ENCODE results near the gene MBNL2. TPM values are rescaled to one million over a fixed set of nuclear protein-coding genes. Genes with fewer than 3 reads are reported as not detected.

Gene MBNL2
- polyA plus RNA-seq, result 10 to 100 TPM; 12.1 to 31.2 (median 13.2) TPM
- long read RNA-seq, donor 1, result 0 reads
- long read RNA-seq, donor 2, full-length matches to known transcripts, result 1 of 1 reads
- long read RNA-seq, donor 2, partial matches to known transcripts, result 0 of 1 reads
- long read RNA-seq, donor 2, other reads (novel, unspliced or antisense), result 0 of 1 reads
- long read RNA-seq, donor 3, full-length matches to known transcripts, result 2 of 2 reads
- long read RNA-seq, donor 3, partial matches to known transcripts, result 0 of 2 reads
- long read RNA-seq, donor 3, other reads (novel, unspliced or antisense), result 0 of 2 reads
- long read RNA-seq, donor 4, result 0 reads
- long read RNA-seq, donor 5, full-length matches to known transcripts, result 1 of 1 reads
- long read RNA-seq, donor 5, partial matches to known transcripts, result 0 of 1 reads
- long read RNA-seq, donor 5, other reads (novel, unspliced or antisense), result 0 of 1 reads
- long read RNA-seq, donor 6, full-length matches to known transcripts, result 2 of 2 reads
- long read RNA-seq, donor 6, partial matches to known transcripts, result 0 of 2 reads
- long read RNA-seq, donor 6, other reads (novel, unspliced or antisense), result 0 of 2 reads
- long read RNA-seq, donor 7, result 0 reads
- long read RNA-seq, donor 8, full-length matches to known transcripts, result 1 of 1 reads
- long read RNA-seq, donor 8, partial matches to known transcripts, result 0 of 1 reads
- long read RNA-seq, donor 8, other reads (novel, unspliced or antisense), result 0 of 1 reads
- long read RNA-seq, donor 9, result 0 reads
- long read RNA-seq, donor 10, full-length matches to known transcripts, result 1 of 8 reads
- long read RNA-seq, donor 10, partial matches to known transcripts, result 7 of 8 reads
- long read RNA-seq, donor 10, other reads (novel, unspliced or antisense), result 0 of 8 reads

DNA sequence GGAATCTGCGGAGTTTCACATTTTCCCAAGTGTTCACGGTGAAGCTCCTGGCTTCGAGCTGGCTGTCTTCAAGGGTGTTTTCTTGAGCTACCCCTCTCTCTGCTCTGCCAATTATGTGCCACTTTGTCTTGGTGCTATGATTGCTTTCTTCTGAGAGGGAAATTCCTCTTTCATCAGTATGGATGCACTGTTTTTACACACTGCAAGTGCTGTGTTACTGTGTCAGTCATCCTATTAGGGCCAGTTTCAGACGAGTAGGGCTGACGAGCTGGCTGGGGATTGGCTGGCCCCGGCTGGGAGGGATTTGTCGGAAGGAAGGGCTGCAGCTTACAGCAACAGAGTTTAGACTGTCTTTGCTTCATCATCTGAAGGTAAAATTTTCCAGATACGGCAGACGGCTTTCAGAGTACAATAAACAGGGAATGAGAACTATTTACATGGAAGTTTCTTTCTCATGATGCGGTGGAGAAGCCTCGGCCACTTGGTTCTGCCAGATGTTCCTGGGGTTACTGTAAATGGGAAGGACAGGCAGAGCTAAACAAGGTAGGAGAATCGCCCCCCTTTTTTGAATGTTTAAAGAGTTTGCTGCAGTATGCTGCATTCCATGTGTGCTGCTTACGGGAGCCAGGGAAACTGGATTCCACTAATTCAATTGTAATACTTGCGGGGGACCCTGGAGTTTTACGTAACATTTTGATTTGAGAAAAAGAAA lies at the start of gene MBNL2:
MBNL2 (plus strand) TSS at position 345 of the 712 bp plus-strand sequence. CDS start 53,903 bp downstream, outside the sequence.
- Histone ChIP-seq H3K36me3 (ENCODE audit: control insufficient read depth in 3 of 3, insufficient read depth in 2 of 3, low read depth in 1 of 3, low read length in 3 of 3) (no peaks in the 10 kb centered on the region), H3K27ac (ENCODE audit: low read depth in 1 of 3, low read length in 2 of 3) (peak within 1 kb of the TSS; percentile 80 to 97 (median 86)), H3K4me1 (ENCODE audit: control insufficient read depth in 3 of 3, insufficient read depth in 2 of 3, low read depth in 1 of 3, low read length in 2 of 3) (peaks cover 7 to 32% (median 12%) of the 10 kb centered on the region in 3 donors), H3K4me3 (ENCODE audit: low read depth in 1 of 3, low read length in 3 of 3) (peak within 1 kb of the TSS; percentile 59 to 89 (median 76)), H3K9me3 (ENCODE audit: control insufficient read depth in 2 of 2, insufficient read depth in 1 of 2, low read depth in 1 of 2, low read length in 1 of 2) (no peaks in the 10 kb centered on the region), H3K27me3 (ENCODE audit: control insufficient read depth in 3 of 3, insufficient read depth in 3 of 3, low read length in 3 of 3) (no peaks in the 10 kb centered on the region)
- peak; percentile 94 to 95 for DNase-seq
- 3 to 5% (median 4%) methylated on average over 15 of the region's 15 CpGs for WGBS, 3 donors
- FAIRE-seq, result peak; percentile 70

DNA sequence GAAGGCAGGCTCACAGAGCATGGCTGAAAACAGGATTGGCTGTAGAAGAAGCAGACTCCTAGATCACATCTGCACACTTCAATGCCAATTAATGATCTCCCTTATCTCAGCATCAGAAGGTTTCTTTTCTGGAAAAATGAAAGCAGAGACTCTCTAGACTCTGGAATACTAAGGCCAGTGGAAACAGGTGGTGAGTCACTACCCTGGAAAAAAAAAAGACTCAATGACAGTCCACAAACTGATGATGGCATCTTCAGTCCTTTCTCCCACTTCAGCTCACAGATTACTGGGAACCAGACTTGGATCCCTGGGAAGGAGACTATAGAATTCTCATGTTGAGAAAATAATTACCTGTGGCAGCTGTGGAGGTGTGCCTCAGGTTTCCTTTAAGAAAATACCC lies 47.5 kb upstream of the MBNL2 start:
- H3K9me3 ChIP-seq (ENCODE audit: control insufficient read depth in 2 of 2, insufficient read depth in 1 of 2, low read depth in 1 of 2, low read length in 1 of 2), result peaks cover 0 to 2% of the 10 kb centered on the region in 2 donors
- no peaks in the 10 kb centered on the region for H3K36me3 ChIP-seq (ENCODE audit: control insufficient read depth in 3 of 3, insufficient read depth in 2 of 3, low read depth in 1 of 3, low read length in 3 of 3)
- no peak for FAIRE-seq
- H3K4me3 ChIP-seq (ENCODE audit: low read depth in 1 of 3, low read length in 3 of 3), result no peak overlapping the region
- no peaks in the 10 kb centered on the region for H3K4me1 ChIP-seq (ENCODE audit: control insufficient read depth in 3 of 3, insufficient read depth in 2 of 3, low read depth in 1 of 3, low read length in 2 of 3)
- H3K27ac ChIP-seq (ENCODE audit: low read depth in 1 of 3, low read length in 2 of 3), result no peak overlapping the region
- no peak for DNase-seq
- no peaks in the 10 kb centered on the region for H3K27me3 ChIP-seq (ENCODE audit: control insufficient read depth in 3 of 3, insufficient read depth in 3 of 3, low read length in 3 of 3)

DNA sequence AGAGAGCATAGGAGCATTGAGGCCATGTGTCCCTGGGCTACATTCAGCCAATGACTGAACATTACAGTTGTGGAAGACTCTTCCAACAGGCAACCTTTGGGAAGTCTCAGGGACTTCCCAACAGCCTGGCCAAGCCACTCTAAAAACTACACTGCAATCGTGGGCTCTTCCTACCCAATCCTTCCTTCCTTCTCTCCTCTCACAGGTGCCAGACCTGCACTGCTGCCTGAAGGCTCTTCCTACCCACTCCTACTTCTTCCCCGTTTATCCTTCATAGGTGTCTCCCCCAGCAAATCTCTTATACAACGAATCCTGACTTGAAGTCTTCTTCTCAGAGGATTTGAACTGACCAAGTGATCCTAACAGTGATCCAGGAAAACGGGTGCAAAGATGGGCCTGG lies 47.1 kb upstream of the MBNL2 start:
- H3K4me1 ChIP-seq (ENCODE audit: control insufficient read depth in 3 of 3, insufficient read depth in 2 of 3, low read depth in 1 of 3, low read length in 2 of 3), result no peaks in the 10 kb centered on the region
- no peaks in the 10 kb centered on the region for H3K27me3 ChIP-seq (ENCODE audit: control insufficient read depth in 3 of 3, insufficient read depth in 3 of 3, low read length in 3 of 3)
- H3K4me3 ChIP-seq (ENCODE audit: low read depth in 1 of 3, low read length in 3 of 3), result no peak overlapping the region
- H3K9me3 ChIP-seq (ENCODE audit: control insufficient read depth in 2 of 2, insufficient read depth in 1 of 2, low read depth in 1 of 2, low read length in 1 of 2), result peaks cover 0 to 2% of the 10 kb centered on the region in 2 donors
- 83 to 91% (median 85%) methylated on average over 4 of the region's 4 CpGs for WGBS, 3 donors
- FAIRE-seq (no peak), DNase-seq (no peak)
- H3K36me3 ChIP-seq (ENCODE audit: control insufficient read depth in 3 of 3, insufficient read depth in 2 of 3, low read depth in 1 of 3, low read length in 3 of 3), result no peaks in the 10 kb centered on the region
- no peak overlapping the region for H3K27ac ChIP-seq (ENCODE audit: low read depth in 1 of 3, low read length in 2 of 3)

DNA sequence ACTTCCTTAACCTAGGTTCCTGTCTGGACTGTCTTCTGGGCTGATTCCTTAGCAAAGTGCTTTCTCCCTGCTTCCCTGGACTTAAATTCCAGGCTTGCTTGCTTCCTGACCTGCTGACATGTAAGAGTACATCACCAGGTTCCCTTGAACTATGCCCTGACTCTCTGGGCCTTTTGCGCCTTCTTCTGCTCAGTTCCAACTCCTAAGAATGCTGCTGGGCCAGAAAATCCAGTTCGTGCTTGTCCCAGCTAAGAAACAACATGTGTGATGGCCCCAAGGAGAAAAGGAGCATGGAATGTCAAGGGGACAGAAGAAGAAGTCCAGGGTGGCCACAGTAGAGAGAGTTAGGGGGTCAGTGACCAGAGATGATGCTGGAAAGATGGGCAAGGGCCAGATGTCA lies 42.6 kb upstream of the MBNL2 start:
- no peak for DNase-seq
- Histone ChIP-seq H3K27ac (ENCODE audit: low read depth in 1 of 3, low read length in 2 of 3) (no peak overlapping the region), H3K4me3 (ENCODE audit: low read depth in 1 of 3, low read length in 3 of 3) (no peak overlapping the region), H3K36me3 (ENCODE audit: control insufficient read depth in 3 of 3, insufficient read depth in 2 of 3, low read depth in 1 of 3, low read length in 3 of 3) (no peaks in the 10 kb centered on the region), H3K9me3 (ENCODE audit: control insufficient read depth in 2 of 2, insufficient read depth in 1 of 2, low read depth in 1 of 2, low read length in 1 of 2) (peaks cover 0 to 2% of the 10 kb centered on the region in 2 donors), H3K4me1 (ENCODE audit: control insufficient read depth in 3 of 3, insufficient read depth in 2 of 3, low read depth in 1 of 3, low read length in 2 of 3) (no peaks in the 10 kb centered on the region), H3K27me3 (ENCODE audit: control insufficient read depth in 3 of 3, insufficient read depth in 3 of 3, low read length in 3 of 3) (no peaks in the 10 kb centered on the region)
- no peak for FAIRE-seq
- 54 to 86% (median 67%) methylated on average over 2 of the region's 2 CpGs for WGBS, 3 donors

- DNase-seq, result no peak
- H3K27me3 ChIP-seq (ENCODE audit: control insufficient read depth in 3 of 3, insufficient read depth in 3 of 3, low read length in 3 of 3), result no peaks in the 10 kb centered on the region
- no peaks in the 10 kb centered on the region for H3K4me1 ChIP-seq (ENCODE audit: control insufficient read depth in 3 of 3, insufficient read depth in 2 of 3, low read depth in 1 of 3, low read length in 2 of 3)
- FAIRE-seq, result no peak
- no peak overlapping the region for H3K4me3 ChIP-seq (ENCODE audit: low read depth in 1 of 3, low read length in 3 of 3)
- no peaks in the 10 kb centered on the region for H3K36me3 ChIP-seq (ENCODE audit: control insufficient read depth in 3 of 3, insufficient read depth in 2 of 3, low read depth in 1 of 3, low read length in 3 of 3)
- WGBS, 3 donors, result 78 to 83% (median 83%) methylated on average over 6 of the region's 6 CpGs
- H3K27ac ChIP-seq (ENCODE audit: low read depth in 1 of 3, low read length in 2 of 3), result no peak overlapping the region
- peaks cover 0 to 5% of the 10 kb centered on the region in 2 donors for H3K9me3 ChIP-seq (ENCODE audit: control insufficient read depth in 2 of 2, insufficient read depth in 1 of 2, low read depth in 1 of 2, low read length in 1 of 2)
These were observed 39.8 kb upstream of the MBNL2 start for GRCh38 chr13:97182111-97182890.

DNA sequence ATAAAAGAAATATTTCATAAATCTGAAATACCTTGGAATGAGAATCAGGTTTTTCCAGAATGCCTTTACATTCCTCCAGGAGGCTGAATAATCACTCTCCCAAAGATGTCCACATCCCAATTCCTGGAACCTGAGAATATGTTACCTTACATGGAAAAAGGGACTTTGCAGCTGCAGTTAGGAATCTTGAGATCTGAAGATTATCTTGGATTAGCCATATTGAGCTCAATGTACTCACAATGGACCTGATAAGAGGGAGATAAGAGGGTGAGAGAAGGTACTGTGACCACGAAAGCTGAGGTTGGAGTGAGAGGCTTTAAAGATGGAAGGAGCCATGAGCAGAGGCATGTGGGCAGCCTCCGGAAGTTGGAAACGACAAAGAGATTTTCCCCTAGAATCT lies 36.8 kb upstream of the MBNL2 start:
- Histone ChIP-seq H3K27ac (ENCODE audit: low read depth in 1 of 3, low read length in 2 of 3) (no peak overlapping the region), H3K4me1 (ENCODE audit: control insufficient read depth in 3 of 3, insufficient read depth in 2 of 3, low read depth in 1 of 3, low read length in 2 of 3) (no peaks in the 10 kb centered on the region), H3K4me3 (ENCODE audit: low read depth in 1 of 3, low read length in 3 of 3) (no peak overlapping the region), H3K36me3 (ENCODE audit: control insufficient read depth in 3 of 3, insufficient read depth in 2 of 3, low read depth in 1 of 3, low read length in 3 of 3) (no peaks in the 10 kb centered on the region), H3K27me3 (ENCODE audit: control insufficient read depth in 3 of 3, insufficient read depth in 3 of 3, low read length in 3 of 3) (no peaks in the 10 kb centered on the region), H3K9me3 (ENCODE audit: control insufficient read depth in 2 of 2, insufficient read depth in 1 of 2, low read depth in 1 of 2, low read length in 1 of 2) (peaks cover 0 to 5% of the 10 kb centered on the region in 2 donors)
- FAIRE-seq (no peak), DNase-seq (no peak)
- WGBS, 3 donors, result 78 to 87% (median 82%) methylated on average over 3 of the region's 3 CpGs

DNA sequence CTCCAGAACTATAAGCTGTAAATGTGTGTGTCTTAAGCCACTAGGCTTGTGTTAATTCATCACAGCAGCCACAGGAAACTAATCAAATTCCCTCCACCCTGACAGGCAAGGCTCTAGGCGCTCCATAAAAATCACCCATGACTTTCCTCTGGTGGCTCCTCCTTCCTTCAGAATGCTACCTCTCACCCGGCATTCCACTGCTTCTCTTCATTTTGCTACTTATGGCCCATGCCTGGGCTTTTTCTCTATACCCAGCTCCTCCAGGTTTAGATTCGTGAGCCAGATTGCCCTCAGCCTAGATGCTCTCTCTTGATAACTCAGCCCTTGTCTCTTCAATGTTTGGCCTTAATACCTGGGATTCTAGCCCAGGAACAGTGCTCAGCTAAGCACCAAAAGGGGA lies 36.4 kb upstream of the MBNL2 start:
- Histone ChIP-seq H3K27ac (ENCODE audit: low read depth in 1 of 3, low read length in 2 of 3) (no peak overlapping the region), H3K4me1 (ENCODE audit: control insufficient read depth in 3 of 3, insufficient read depth in 2 of 3, low read depth in 1 of 3, low read length in 2 of 3) (no peaks in the 10 kb centered on the region), H3K4me3 (ENCODE audit: low read depth in 1 of 3, low read length in 3 of 3) (no peak overlapping the region), H3K27me3 (ENCODE audit: control insufficient read depth in 3 of 3, insufficient read depth in 3 of 3, low read length in 3 of 3) (no peaks in the 10 kb centered on the region), H3K9me3 (ENCODE audit: control insufficient read depth in 2 of 2, insufficient read depth in 1 of 2, low read depth in 1 of 2, low read length in 1 of 2) (peaks cover 0 to 5% of the 10 kb centered on the region in 2 donors), H3K36me3 (ENCODE audit: control insufficient read depth in 3 of 3, insufficient read depth in 2 of 3, low read depth in 1 of 3, low read length in 3 of 3) (no peaks in the 10 kb centered on the region)
- WGBS, 3 donors, result 92 to 95% (median 95%) methylated on average over 3 of the region's 3 CpGs
- FAIRE-seq (no peak), DNase-seq (no peak)
